GM19351 (cell line): ENCODE results near the gene KIFAP3.
"Not testable (repeated sequence)": the region's sequence is repeated elsewhere in the genome, so short reads cannot be mapped to it uniquely, and the experiment has no call there.

Source experiments
- ATAC-seq: cut with Tn5 transposase; IDR thresholded peaks from one replicate; pipeline ENCODE4 v1.9.1; 2021; ENCODE audit warnings: mild to moderate bottlenecking, moderate library complexity; ENCODE audit not compliant: unreplicated experiment

Gene KIFAP3

DNA sequence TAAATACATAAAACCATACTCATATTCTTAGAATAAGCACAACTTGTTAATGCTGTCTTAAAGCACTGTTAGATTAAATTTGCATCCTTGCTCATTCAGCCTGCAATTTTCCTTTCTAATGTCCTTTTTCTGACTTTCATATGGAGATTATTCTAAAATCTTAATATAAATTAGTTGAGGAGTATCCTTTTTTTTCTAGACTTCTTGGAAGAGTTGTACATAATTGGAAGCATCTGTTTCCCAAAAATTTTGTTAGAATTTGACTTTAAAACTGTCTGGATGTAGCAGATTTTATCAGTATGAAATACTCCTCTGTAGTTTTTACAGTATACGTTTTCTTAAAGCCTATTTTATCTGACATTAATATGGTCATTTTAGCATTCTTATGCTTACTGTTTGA, 9.7 kb downstream of the KIFAP3 start:
- no peak for ATAC-seq

DNA sequence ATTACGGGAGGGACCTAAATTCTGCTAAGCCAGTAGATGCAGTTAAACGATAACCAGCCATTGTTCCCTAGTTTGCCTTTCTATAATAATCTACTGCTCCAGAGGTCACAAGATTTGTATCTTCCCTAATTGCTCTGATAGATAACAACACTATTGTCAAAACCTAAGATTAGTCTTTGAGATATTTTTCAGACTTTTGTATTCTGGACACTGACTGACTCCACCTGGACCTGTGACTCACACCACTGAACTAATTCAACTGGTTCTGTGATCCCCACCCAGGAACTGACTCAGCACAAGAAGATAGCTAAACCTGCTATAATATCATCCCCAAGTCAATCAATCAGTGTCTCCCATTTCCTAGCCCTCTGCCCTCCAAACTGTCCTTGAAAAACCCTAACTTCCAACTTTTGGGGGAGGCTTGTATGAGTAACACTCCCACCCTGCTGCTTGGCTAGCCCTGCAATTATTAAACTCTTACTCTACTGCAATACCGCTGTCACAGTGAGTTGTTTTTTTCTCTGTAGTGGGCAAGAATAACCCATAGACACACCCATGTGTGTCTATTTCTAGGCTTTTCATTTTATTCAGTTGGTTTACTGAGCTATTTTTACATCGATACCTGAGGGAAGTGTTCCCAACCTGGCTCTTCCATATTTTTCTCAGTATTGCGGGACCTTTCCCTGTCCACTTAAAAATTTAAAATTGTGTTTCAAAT, 11.2 kb downstream of the KIFAP3 start:
- no peak for ATAC-seq

GRCh38 chr1:170061676-170062075, 12.8 kb downstream of the KIFAP3 start:
- ATAC-seq: not testable (repeated sequence)

GRCh38 chr1:170060015-170060520, 14.4 kb downstream of the KIFAP3 start:
- not testable (repeated sequence) for ATAC-seq

GRCh38 chr1:170049176-170049800, 25.2 kb downstream of the KIFAP3 start:
- no peak for ATAC-seq

- no peak for ATAC-seq
Measured at GRCh38 chr1:170048515-170048914, 26.0 kb downstream of the KIFAP3 start.

- ATAC-seq: no peak
Measured at GRCh38 chr1:170044187-170044586, 30.3 kb downstream of the KIFAP3 start.

DNA sequence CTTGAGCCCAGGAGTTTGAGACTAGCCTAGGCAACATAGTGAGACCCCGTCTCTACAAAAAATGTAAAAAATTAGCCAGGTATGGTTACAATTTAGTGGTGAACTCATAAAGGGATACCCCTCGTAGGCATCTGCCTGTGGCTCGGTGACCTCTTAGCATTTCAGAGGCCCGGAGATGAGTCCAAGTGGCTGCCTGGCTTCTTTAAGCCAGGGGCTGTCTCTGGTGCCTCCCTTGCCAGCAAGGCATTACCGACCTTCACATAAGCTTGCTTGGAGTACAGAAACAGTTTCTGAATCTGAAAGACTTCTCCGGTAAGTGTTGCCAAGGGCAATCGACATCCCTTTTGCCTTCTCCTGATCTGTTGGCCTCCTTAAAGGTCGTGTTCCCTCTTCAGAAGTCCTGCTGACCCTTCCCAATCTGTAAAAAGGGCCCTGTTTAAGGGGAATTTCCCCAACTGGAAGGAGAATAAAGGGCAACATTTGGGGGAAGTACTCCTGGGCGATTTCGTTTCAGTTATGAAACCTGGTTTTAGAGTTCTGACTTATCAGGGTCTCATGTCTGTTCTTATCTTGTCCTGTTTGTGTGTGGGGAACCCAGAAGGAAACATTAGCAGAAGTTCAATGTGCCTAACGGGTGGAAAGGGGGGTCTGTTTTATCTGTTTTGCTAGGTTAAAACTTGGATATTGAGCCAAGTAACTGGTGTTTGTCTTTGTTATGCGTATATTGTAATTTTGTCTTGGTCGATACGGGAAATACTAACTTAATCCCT, 32.9 kb downstream of the KIFAP3 start:
- no peak for ATAC-seq

DNA sequence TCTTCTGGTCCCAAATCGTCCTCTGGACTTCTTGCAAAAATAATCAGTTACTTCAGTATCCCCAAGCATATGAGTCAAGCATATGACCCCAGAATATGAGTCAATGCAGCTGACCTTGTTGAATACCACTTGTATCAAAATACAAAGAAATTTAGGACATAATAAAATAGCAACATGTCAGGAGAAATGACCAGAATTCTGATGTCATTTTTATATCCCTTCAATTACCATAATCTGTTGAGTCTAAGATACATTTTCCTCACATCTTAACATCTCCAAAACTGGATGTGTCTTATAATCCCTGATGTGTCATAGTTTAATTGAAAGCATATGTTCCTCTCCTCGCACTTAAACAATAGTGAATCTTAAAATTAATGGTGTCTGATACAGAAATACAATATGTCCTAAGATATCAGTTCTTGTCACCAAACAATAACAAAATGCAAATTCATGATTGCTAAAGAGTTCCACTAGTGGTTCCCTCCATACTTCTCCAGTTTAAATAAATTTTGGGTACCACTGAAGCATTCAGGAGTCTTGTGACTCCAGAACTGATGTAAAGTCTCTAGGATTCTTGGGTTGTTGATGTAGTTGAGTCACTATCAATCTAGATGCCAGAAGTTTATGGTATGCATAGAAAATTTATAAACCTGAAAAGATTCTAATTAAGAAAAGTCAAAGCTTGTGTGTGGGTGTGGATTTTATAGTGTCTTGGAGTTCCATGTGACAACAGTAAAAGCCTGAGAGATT, 41.8 kb downstream of the KIFAP3 start:
- ATAC-seq: no peak

DNA sequence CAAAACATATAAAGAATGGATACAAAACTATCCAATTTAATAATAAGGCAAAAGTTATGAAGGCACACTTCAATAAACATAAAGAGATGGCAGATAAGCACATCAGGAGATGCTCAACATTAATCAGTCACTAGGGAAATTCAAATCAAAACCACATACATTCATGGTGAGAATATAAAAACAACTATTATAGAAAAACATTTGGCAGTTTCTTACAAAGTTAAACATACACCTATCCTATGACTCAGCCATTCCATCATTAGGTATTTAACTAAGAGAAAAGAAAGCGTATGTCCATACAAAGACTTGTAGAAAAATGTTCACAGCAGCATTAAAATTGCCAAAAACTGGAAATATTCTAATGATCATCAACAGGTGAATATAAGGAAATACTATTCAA, 44.3 kb downstream of the KIFAP3 start:
- ATAC-seq: no peak

DNA sequence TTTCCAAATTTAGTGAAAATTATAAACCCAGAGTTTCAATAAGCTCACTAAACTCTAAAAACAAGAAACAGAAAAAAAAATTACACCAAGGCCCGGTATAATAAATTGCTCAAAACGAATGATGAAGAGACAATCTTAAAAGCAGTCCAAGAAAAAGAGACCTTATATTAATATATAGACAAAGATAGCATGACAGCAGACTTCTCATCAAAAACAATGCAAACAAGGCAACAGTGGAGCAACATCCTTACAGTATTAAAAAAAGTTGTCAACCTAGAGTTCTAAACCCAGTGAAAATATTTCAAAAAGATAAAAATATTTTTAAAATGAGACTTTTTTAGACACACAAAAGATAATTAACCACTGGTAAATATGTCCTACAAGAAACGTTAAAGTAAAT, 46.7 kb downstream of the KIFAP3 start:
- ATAC-seq: no peak

- ATAC-seq: no peak
Measured at GRCh38 chr1:170020859-170021258, 53.6 kb downstream of the KIFAP3 start.

- ATAC-seq: no peak
Measured at GRCh38 chr1:170017478-170017877, 57.0 kb downstream of the KIFAP3 start.

DNA sequence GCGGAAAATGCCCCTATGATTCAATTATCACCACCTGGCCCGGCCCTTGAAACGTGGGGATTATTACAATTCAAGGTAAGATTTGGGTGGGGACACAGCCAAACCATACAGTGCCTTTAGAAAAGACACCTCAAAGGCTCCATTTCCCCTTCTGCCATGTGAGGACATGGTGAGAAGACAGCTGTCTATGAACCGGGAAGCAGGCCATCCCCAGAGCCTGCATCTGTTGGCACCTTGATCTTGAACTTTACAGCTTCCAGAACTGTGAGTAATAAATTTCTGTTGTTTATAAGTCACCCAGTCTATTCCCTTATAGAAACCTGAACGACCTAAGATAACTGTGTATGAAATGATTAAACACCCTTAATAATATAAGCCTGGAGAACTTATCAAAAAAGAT, 61.6 kb downstream of the KIFAP3 start:
- ATAC-seq: no peak

DNA sequence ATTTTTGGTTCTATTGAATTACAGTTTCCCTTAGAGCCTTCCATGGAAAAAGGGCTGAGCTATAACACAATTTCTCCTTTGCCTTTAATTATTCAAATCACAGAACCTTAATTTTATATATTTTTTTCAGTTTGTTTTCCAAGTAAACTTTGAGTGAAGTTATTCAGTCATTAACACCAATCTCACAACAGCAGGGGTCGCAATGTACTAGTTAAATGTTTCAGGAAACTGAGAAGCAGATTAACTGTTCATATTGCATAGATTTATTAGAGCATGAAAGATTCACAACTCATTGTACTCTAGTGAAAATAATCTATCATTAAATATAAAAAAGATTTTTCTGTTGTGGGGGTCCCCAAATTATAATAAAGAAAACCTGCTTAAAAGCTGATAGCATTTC, 64.1 kb downstream of the KIFAP3 start:
- ATAC-seq: no peak

DNA sequence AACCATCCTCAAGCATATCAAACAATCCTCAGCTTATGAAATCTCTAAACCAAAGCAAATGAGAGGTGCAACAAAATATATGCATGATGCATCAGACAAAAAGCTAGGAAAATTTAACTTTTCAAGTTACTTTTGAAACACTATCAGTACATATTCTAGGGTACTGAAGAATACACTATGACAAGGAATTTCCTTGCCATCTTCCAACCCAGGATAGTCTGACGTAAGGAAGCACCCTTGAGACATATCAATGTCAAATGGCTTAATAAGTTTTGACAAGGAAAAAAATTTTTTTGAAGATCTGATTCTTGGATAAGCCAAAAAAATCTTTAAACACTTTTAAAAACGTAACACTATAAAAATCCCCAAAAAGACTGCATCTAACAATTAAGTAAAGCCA, 64.9 kb downstream of the KIFAP3 start:
- ATAC-seq: no peak

DNA sequence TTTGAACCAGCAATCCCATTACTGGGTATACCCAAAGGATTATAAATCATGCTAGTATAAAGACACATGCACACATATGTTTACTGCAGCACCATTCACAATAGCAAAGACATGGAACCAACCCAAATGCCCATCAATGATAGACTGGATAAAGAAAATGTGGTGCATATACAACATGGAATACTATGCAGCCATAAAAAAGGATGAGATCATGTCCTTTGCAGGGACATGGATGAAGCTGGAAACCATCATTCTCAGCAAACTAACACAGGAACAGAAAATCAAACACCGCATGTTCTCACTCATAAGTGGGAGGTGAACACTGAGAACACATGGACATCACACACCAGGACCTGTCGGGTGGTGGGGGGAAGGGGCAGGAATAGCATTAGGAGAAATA, 65.8 kb downstream of the KIFAP3 start:
- not testable (repeated sequence) for ATAC-seq

- ATAC-seq: not testable (repeated sequence)
Measured at GRCh38 chr1:170003270-170003835, 71.1 kb downstream of the KIFAP3 start.

- ATAC-seq: no peak
Measured at GRCh38 chr1:170001266-170001665, 73.2 kb downstream of the KIFAP3 start.

DNA sequence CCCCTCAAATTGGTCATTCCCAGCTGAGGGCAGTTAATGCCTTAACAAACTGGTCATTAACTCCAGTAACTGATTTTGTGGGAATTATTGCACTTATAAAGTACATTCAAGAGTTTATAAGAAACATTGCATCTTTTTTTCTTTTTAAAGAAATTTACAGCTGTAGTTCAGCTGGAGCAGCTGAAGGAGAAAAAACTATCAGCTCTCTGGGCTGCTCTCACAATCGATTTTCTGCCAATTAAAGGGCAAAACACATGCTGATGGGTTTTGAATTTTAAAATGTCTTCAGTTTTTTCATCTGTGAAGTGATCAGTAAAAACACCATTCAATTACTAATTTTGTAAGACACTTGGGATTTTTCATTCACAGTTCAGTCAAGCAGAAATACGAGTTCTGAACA, 74.7 kb downstream of the KIFAP3 start:
- no peak for ATAC-seq

DNA sequence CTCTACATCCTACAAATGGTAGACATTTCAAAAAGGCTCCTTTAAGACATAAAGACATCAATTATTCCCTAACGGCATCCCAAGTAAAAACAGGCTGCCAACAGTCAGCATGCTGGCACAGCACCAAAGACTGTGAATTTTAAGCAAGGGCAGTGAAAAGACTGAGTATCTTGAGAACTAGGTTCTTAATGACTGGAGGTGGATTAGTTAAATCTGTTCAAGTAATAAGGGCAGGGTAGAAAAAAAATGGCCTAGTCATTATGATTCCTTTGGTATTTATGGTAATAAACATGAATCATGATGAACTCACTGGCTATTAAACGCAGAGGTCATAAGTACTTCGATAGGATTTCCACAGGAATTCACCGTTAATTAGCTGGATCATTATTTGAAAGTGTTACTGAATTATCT, 75.2 kb downstream of the KIFAP3 start:
- no peak for ATAC-seq
